ENCODE measurements around the gene KCNMA1.

KCNMA1 gene

GRCh38 chr10:77191324-77192049 is 446.1 kb downstream of the KCNMA1 start:
- no peak for DNase-seq

- DNase-seq, result no peak
These were observed 447.3 kb downstream of the KCNMA1 start for GRCh38 chr10:77190291-77190690.

DNA sequence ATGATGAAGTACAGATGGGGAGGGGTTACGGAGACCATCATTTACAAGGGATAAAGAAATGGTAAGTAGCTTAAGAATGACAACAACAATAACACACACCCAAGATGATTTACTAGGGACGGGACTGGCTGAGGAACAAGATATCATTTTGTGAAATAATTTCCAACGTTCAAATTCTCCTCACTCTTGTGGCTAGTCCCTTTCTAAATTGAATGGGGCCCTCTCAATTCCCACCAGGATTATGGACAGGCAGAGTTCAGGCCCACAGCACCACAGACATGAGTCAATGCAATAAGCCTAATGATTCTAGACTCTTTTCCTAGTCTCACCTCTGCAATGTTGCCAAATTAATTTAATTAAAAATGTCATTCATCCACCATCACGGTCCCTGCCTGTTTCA is 448.1 kb downstream of the KCNMA1 start:
- no peak for DNase-seq

DNA sequence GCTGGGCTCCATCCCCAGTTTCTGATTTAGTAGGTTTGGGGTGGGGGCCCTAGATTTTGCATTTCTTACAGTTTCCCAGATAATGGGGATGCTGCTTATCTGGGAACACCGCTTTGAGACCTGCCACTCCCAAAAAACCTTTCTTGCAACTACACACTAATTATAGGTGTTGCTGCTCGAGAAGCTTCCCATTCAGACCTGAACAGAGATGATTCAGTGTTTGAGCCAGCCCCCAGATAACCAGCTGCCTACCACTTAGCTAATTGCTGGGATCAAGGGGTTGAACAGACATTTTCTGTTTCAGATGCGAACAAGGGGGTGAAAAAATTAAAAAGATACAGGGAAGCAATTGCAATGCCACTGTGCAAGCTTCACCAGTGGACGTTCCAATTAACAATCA is 448.5 kb downstream of the KCNMA1 start:
- no peak for DNase-seq

- DNase-seq, result peak in 2 of 3 donors; percentile 17 to 22
These were observed 449.1 kb downstream of the KCNMA1 start for GRCh38 chr10:77188521-77188920.

DNA sequence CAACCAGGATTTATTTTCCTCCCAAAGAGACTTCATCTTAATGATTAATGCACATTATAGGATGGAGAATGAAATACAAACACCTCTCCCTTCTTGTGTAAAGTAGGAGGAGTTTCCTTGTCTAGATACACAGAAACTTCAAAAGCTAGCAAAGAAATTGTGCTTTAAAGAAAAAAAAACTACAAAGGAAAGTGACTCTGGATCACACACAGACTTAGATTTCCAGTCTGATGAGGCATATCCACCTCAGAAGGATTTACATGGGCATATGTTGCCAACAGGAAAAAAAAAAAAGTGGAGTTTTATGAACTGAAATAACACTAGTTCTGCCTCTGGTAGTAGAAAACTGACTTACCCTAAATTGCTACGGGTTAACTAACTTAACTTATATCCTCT is 449.6 kb downstream of the KCNMA1 start:
- DNase-seq, result no peak

- DNase-seq, result no peak
These were observed 450.1 kb downstream of the KCNMA1 start for GRCh38 chr10:77187376-77187999.

DNA sequence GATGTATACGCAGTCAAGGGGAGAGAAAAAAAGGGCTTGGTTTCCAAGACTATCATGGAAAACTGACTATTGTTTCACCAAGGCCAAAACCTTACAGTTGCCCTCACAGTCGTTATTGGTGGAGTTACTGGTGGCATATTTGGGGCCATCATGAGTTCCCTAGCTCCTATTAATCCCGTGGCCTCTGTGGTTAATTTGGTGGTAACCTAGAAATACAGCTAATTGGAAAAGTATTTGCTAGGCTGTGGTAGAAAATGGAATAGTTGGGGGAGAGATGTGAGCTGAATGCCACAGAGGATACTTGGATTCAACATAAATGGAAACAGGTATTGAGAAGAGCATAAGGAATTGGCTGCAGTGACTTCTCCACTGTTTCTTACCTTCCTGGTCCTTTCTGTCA is 450.7 kb downstream of the KCNMA1 start:
- no peak for DNase-seq

DNA sequence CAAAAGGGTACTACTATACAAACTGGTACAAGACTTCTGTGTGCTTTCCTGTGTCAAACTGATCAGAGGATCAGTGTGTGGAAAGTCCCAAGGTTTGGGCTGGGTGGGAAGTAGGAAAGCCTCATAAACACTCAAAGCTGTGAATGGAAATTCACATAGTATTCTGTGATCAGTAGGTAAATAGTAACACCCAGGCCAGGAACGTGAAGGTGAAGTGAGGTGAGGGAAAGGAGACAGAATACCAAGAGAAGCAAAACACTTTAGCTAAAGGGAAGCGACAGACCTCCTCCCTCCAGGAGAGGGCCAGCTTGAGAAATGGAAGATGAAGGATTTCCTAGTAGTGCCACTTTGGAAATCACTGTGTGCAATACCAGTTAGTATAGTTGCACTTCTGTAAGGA is 451.9 kb downstream of the KCNMA1 start:
- no peak for DNase-seq

- no peak for DNase-seq
These were observed 454.8 kb downstream of the KCNMA1 start for GRCh38 chr10:77182803-77183202.

GRCh38 chr10:77180794-77181193 is 456.8 kb downstream of the KCNMA1 start:
- DNase-seq, result no peak

DNA sequence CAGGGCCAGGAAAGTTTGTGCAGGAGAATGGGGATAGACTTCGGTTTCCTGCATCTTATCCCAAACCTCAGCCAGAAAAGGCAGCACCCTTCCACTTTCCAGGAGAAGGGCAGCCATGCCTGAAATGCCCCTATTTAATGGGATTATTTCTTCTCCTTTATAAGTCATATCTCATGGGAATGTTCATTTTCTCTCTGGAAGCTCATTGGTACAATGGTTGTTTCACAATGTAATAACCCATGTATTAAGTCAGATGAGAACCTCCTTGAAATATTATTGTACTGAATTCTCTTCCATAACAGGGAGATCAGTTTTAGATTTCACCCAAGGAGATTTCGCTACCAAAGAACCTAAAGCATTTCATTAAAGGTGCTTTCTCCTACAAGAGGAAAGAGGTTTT is 457.5 kb downstream of the KCNMA1 start:
- DNase-seq, result no peak

- DNase-seq, result no peak
These were observed 458.5 kb downstream of the KCNMA1 start for GRCh38 chr10:77179015-77179695.

DNA sequence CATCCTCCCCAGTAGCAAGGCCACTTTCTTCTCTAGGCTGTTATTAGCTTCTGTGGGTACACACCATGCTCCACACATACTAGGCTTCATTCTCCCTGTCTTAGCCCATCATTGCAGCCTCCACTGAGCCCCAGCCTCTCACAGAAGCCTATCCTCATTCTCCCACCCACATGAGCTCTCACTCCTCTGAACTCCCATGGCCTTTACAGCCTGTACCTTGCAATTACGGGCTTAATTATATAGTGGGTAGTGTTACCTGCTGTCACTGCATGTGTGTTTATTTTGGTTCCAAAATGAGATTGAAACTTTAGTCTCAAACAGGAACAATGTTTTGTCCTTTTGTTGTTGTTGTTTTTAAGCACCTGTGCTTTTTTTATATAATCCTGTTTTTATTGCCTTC is 460.0 kb downstream of the KCNMA1 start:
- no peak for DNase-seq

DNA sequence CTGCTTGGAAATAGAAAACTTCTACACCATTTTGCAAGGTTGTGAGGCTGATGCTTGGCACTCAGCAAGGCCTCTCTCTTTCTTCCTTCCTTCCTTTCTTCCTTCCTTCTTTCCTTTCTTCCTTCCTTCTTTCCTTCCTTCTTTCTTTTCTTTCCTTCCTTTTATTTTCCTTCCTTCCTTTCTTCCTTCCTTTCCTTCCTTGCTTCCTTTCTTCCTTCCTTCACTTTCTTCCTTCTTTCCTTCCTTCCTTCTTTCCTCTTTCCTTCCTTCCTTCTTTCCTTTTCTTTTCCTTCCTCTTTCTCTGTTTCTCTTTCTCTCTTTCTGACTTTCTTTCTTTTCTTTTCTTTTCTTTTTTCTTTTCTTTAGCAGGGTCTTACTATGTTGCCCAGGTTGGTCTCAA is 460.4 kb downstream of the KCNMA1 start:
- no peak for DNase-seq

- no peak for DNase-seq
These were observed 461.4 kb downstream of the KCNMA1 start for GRCh38 chr10:77176232-77176631.

DNA sequence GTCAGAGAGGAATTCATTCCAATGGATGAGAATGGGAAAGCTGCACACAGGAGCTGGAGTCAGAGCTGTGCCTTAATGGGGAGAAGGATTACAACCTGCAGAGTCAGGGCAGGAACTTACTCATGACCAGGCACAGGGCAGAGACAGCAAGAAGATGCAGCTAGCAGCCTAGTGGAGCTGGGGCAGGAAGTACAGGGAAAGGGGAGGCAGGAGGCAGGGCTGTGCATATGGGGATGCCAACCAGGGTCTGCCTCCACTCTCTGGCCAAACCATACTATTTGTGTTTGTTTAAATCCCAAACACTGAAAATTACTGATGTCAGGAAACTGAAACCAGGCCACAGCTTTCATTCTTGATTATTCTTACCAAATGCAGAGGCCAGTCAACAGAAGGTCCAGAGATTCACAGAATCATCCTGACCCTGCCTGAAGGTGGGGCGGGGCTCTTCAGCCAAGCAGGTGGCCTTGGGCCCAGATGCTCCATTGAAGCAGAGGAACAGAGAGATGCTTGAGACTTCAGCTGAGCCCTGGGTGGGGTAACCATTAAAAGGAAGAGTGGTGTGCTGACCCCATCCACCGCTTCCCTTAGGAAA is 461.9 kb downstream of the KCNMA1 start:
- no peak for DNase-seq

- DNase-seq, result peak; percentile 80 to 88 (median 87)
These were observed 463.8 kb downstream of the KCNMA1 start for GRCh38 chr10:77173615-77174461.

DNA sequence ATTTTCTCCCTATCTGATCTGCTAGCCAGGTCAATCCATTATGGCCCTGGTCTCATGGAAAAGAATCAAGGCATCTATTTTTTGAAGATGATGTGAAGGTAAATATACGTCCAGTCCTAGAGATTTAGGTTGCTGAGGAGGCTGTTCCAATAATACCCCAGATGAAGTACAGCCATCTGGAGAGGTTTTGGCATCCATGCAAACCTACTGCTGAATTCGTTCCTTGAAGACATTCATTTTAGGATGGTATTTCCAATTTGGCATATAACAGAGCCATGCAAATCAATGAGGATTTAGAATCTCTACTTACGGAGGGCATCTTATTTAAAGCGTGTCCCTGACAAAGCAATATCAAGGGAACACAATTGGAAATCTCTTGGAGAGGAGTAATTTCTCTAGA is 465.5 kb downstream of the KCNMA1 start:
- no peak for DNase-seq

DNA sequence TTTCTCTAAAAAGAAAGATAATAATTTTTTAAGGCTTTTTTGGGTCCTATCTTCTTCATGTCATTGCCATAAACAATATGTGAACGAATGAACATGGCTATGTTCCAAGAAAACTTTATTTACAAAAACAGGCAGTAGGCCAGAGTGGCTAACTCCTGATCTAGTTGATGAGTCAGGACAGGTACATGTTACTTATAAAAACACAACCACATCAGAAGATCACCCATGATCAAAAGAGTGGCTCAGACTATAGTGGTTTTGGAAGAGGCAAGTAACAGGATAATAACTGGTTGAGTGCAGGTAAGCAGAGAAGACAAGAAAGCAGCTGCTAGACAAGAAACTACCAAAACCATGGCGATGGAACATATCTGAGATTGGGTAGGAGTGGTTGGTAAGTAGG is 468.7 kb downstream of the KCNMA1 start:
- no peak for DNase-seq

- DNase-seq, result no peak
These were observed 469.4 kb downstream of the KCNMA1 start for GRCh38 chr10:77168161-77168560.

DNA sequence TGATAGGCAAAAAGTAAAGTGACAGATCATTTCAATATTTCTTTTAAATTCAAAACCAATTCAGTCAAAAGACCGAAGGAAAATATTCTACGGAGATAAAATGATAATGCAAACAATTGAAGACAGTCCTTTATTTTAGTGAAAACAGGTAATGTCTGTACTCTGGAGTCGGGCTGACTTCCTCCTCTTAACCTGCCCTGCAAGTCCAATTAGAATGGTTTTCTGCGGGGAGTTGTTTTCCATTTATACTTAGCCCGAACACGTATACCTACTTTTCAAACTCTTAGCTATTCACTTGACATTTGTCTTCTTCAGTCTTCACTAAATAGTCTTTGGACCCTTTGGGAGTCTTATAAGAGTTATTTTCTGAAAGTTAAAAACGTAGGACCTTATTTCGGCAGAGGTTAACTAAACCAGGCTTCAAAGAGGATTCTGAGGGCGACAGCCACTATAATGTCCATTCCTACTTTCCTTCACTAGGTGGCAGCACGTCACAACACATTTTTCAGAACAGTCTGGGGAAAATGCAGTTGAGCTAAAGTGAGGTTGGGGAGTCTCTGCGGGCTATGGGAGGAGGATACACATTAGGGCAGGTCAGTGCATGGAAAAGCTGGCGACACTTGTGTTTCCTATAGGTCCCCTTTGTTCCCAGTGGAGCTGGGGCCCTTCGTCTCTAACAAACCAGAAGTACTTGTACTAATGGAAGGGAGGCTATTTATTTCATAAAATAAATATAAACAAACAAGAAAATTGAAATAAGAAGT is 472.0 kb downstream of the KCNMA1 start:
- DNase-seq, result peak; percentile 57 to 70 (median 61)

All from suppressor macrophage treated with lipopolysaccharide for 1 hour (primary cell).